Glomerular visceral epithelial cell (primary cell): ENCODE measurements around the gene TUBA1A.
"Not testable (repeated sequence)": the region's sequence is repeated elsewhere in the genome, so short reads cannot be mapped to it uniquely, and the experiment has no call there.

ENCODE experiments used
- DNase-seq: peaks from one replicate; pipeline ENCODE4 v3.0.0-alpha.2; 2016; ENCODE audit errors: extremely low spot score

The TUBA1A gene

GRCh38 chr12:49188916-49189367, at the start of gene TUBA1A:
TSS of gene TUBA1A (minus strand) at chr12:49189080. CDS start at chr12:49188979, 101 bp downstream.
- DNase-seq = peak; percentile 99

DNA sequence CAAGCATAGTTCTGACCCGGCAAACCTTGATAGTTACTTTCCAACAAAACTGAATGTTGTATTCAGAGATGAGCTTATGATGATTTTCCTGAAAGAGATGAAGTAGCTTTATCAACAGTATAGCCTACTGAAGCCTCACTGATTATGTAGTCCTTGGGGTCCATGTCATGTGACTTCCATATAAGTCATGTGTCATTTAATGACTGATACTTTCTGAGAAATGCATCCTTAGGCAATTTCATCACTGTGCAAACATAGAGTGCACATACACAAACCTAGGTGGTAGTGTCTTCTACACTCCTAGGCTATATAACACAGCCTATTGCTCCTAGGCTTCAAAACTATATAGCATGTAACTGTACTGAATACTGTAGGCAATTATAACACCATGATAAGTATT, 47.5 kb upstream of the TUBA1A start:
- DNase-seq = no peak

DNA sequence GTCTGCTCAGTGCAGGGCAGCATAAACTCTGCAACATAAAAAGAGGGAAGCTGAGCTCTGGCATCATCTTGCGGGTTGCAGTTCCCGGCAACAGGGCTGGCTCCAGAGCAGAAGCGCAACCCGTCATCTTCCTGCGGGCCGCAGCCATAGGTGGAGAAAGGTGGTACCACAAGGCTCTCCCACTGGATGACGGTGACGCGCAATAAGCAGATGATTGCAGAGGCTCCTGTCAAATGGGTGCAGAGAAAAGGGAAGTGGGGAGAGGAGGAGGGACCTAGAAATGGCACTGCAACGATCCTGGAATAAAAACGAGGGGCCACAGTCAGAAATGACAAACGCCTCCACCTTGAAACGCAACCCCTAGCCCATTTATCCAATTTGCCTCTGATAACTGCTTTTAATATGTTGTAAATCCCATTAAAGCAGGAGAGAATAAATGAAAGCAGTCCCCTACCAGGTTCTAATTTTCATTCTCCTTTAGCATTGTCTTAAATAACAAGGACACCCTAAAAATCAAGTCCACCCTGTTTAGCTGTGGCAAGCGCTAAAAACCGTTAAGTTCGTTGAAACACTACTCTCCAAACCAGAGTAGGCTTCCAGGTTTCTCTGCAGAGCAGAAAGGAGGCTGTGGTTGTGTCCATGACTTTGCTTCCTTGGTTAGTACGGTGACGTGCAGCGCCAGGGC, 45.1 kb upstream of the TUBA1A start:
- DNase-seq = no peak

GRCh38 chr12:49232940-49233841, 44.3 kb upstream of the TUBA1A start:
- peak; percentile 18 for DNase-seq

DNA sequence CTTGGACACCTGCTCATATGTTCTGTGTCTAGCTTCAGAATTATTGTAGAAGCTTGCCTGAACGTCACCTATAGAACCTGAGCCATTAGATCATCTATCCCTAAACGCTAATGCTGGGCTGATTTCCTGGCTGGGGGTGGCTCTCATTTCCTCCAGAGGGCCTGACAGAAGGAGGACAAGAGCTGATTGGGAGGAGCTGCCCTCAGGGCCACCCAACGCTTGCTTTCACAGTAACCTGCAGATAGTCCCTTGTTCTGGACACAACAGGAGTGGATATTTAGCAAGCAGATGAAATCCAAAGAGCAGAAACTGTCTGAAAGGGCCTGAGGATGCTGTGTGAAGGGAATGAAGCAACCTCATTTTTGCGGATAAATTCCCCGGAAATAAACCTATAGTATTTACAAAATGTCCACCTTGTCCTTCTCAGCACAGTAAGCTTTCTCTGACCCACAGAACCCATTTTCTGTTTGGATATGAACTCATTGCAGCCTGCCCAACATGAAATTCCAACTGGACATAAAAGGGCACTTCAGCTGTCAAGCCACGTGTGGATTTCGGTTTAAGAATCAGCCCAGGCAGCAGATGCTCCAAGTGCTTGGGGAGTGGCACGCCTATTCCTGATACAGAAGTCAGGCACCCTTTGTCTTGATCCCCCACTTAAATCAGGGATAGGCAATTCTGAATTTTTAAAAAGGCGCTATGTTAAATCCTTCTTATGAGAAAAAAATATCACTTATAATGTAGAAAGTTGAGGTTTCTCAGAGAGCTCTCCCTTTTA, 43.2 kb upstream of the TUBA1A start:
- no peak for DNase-seq

GRCh38 chr12:49230805-49231194, 41.9 kb upstream of the TUBA1A start:
- DNase-seq = no peak

DNA sequence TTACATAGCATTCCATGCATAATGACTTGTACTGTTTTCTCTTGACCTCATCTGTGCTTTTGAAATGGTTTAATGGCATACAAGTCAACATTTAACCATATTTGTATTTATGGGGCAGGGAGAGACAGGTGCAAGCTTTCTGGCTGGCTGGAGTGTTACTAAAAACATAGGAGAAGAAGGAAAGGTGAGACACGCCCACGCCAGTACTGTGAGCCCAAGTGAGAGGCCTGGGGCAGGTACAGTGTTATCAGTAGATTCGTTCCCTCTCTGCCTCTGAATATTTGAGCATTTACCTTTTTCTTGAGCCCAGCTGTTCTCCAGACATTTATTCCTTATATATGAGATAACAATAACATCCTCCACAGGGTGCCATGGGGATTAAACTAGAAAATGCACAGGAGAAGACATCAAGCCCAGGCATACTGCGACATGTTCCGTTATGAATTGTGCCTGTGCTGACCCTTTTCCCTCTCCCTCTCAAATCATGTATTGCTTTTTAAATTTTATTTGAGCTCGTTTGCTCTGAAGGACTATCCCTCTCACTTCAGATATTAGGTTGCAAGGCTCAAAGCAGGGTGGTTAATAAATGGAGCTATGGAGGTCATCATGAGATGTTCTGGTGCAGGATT, 41.4 kb upstream of the TUBA1A start:
- DNase-seq = no peak

DNA sequence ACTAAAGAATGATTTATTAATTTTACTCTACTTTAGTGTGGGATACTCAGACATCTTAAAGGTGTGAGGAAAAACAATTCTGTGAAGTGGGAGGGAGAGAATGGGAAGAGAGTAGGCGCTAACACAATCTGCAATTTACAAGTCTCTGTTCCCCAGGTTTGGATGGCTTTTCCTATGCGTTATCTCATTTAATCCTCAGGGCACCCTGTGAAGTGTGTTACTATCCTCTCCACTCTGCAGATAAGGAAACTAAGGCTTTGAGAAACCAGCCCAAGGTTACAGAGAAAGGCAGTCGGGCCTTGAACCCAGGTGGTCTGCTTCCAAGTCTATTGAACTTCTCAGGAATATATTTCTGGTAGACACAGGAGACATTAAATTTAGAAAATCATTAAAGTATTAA, 39.8 kb upstream of the TUBA1A start:
- DNase-seq = no peak

DNA sequence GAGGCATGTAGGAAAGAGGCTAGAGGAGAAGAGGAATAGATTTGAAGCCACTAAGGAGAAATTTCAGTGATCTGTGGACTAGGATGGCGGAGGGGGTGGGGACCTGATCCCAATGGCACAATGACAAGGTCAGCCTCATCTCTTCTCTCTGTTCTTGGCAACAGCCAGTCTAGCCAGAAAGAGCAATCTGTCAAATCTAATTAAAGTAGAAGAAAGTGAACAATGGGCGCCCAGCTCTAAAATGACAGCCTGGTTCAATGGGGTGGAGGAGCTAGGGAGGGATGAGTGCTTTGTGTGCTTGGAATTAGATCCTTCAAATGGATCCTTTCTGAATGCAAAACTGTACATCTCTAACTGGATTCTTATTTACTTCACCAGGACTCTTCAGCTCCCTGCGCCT, 38.8 kb upstream of the TUBA1A start:
- no peak for DNase-seq

DNA sequence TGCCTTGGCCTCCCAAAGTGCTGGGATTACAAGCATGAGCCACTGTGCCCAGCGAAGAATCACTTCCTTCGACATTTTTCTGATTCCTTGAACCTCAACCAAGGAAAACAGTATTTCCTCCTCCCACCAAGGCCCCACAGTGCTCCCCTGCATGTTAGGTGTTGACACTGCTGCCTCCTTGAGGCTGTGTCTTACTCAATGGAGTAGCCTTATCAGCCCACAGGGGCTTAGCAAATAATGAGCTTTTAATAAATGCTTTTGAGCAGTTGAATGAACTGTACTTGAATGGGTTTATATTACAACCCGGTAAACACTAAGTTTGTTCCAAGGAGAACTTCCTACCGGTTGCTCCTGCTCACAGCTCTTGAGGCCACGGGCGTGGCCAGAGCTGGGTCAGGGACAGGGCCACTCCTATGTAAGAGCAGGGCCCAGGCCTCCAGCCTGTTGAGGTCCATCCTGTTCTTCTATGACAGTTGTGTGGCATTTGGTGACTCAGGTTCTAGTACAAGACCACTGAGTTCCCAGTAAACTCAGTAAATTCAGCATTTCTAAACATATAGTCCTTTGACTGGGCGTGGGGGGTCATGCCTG, 36.8 kb upstream of the TUBA1A start:
- DNase-seq = no peak

DNA sequence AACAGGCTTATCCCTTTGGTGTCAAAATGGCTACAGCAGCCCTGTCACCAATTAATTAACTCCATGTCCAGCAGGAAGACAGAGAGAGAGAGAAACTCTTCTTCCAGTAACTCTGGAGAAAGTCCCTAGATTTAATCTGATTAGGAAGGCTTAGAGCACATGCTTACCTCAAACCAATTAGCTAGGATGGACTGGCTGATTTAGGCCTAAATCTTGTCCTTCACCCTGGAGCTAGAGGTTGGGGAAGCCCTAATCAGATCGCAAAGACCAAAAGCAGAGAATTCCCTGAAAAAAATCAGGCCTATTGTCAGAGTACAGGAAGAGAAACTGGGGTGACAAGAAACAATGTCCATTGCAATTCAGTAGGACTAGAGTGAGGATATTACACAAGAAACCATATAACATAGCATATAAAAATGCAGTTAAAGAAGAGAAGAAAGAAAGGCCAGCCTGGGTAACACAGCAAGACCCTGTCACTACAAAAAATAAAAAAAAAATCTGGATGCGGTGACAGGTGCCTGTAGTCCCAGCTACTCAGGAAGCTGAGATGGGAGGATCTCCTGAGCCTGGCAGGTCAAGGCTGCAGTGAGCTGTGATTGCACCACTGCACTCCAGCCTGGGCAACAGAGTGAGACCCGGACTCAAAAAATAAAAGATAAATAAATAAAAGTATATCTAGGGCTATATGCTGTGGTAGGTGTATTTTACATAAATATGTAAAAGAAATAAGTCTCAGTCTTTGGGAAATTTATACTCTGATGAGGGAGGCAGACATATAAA, 34.9 kb upstream of the TUBA1A start:
- DNase-seq = no peak

GRCh38 chr12:49223122-49223521, 34.2 kb upstream of the TUBA1A start:
- DNase-seq = no peak

GRCh38 chr12:49220972-49221371, 32.1 kb upstream of the TUBA1A start:
- DNase-seq = no peak

GRCh38 chr12:49219417-49220026, 30.6 kb upstream of the TUBA1A start:
- DNase-seq = no peak

GRCh38 chr12:49212572-49212971, 23.7 kb upstream of the TUBA1A start:
- DNase-seq = no peak

GRCh38 chr12:49210703-49211102, 21.8 kb upstream of the TUBA1A start:
- DNase-seq = not testable (repeated sequence)

GRCh38 chr12:49208676-49209075, 19.8 kb upstream of the TUBA1A start:
- no peak for DNase-seq

- DNase-seq = no peak
These were observed 19.3 kb upstream of the TUBA1A start for GRCh38 chr12:49208146-49208545.

- DNase-seq = no peak
These were observed 17.5 kb upstream of the TUBA1A start for GRCh38 chr12:49206389-49206788.
